Activated CD4-positive, alpha-beta T cell treated with anti-CD3 and anti-CD28 coated beads for 48 hours (primary cell): ENCODE measurements around the gene DNMT3L.
"Not testable (repeated sequence)": the region's sequence is repeated elsewhere in the genome, so short reads cannot be mapped to it uniquely, and the experiment has no call there.

Source experiments
- DNase-seq: peaks from one replicate; pipeline ENCODE4 v3.0.0-alpha.2; 2020

DNMT3L gene

DNA sequence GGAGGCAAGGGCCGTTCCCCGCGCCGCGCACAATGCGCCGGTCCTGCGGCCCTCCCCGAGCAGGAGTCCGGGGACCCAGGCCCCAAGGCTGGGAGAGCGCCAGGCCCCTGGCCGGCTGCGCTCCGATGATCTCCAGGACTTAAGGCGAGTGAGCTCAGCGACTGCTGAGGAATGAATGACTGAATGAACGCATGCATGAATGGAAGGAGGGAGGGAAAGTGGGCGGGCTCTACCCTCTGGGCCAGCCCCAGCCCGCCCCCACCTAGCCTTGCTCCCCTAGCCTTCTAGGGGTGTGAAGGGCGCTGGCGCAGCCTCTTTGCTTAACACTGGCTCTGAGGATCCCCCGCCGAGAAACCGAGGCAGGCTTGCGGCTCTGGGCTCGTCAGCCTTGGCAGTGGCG, 20.4 kb downstream of the DNMT3L start:
- DNase-seq, result not testable (repeated sequence)

DNA sequence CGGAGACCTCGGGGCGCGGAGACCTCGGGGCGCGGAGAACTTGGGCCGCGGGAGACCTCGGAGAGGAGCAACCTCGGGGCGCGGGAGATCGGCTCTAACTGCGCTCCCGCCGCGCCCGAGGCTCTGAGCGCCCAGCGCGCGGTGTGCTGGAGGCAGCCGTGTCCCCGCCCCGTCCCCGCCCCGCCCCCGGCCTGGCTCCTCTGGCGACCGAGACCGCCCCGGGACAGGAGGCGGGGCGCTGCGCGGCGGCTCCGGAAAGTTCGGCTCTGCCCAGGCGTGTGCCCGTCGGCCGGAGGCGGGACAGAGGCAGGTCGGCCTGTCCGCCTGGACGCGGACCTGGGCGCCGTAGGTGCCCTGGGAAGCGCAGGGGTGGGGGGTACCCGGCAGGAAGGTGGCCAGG, 20.9 kb downstream of the DNMT3L start, which contains the start of gene ICOSLG:
ICOSLG (minus strand) TSS at position 102 of the 400 bp plus-strand sequence. CDS start 126 bp downstream, outside the sequence.
- DNase-seq, result not testable (repeated sequence)

DNA sequence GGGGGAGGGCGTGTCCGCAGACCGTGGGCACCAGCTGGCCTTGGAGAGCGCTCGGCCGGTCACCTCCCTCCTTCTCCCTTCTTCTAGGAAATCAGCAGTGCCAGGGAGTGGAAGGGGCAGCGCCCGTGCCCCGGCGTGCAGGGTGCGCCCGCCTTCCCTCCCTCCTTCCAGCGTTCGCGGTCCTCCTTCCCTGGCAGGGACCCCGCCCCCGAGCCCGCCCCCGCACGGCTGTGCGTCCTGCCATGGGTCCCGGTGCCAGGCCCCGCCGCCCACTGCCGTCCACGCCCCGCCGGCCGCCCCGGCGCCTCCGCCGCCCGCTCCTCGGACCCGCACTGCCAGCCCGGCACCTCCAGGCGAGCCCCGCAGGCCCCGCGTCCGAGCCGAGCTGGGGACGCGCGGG, 21.3 kb downstream of the DNMT3L start:
- DNase-seq, result not testable (repeated sequence)

DNA sequence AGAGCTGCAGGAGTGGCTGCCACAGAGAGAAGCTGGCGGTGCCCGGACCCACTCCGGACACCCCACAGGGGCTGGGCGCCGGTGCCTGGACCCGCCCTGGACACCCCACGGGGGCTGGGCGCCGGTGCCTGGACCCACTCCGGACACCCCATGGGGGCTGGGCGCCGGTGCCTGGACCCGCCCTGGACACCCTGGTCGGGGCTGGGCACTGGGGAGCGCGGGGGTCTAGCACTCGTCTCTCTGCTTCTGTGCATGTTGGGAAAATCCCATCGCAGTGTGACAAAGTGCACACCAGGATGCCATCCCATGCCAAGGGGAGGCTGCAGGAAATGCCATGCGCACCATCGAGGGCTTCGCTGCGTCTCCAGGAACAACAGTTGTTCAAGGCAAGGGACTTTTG, 32.1 kb downstream of the DNMT3L start:
- DNase-seq, result not testable (repeated sequence)

DNA sequence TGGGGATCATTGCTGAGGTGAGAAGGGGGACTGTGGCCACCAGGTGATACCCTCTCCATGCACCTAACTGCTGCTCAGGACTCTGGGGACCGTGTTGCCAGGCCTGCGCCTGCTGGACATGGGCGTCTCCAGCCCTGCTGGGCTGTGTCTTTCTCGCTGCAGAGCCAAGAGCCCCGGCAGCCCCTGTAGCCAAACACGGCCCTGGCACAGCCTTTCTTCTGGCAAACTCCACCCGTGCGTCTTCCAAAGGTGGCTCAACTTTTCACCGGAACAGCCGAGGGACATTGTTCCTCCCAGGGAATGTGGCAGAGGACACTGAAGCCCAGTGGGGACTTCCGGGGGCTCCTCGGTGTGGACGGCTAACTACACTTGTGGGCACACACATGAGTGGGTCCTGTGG, 33.6 kb downstream of the DNMT3L start:
- DNase-seq, result not testable (repeated sequence)

DNA sequence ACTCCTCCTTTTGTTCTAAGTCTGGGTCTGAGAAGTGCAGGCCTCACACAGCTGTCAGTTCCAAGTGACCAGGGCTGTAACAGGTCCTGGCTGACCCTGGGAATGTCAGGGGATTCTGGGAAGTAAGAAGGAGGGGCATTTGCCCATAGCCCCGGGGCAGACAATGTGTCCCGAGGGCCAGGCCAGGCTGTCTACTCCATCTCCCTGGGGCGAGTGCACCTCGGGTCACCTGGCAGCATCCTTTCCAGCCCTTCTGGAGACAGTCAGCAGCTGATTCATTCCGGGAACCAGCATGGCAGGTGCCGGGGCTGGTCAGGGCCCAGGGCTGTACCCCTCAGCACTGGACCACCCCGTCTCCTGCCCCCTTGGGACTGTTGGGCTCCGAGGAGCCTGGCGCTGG, 34.1 kb downstream of the DNMT3L start:
- not testable (repeated sequence) for DNase-seq

DNA sequence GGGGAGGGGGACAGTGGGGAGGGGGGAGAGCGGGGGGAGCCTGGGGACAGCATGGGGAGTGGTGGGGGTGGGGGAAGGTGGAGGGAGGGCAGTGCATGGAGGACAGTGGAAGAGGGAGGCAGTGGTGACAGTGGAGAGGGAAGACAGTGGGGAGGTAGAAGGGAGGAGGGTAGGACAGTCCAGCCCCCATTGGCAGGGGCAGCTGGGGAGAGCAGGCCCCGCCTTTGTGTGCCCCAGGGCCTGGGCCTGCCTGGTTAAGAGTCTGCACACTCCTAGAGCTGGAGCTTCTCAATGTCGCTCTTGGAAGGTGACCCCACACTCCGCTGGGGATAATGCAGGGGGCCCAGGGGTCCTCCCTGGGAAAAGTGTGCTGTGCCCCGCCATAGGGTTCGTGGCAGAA, 36.1 kb downstream of the DNMT3L start:
- not testable (repeated sequence) for DNase-seq

DNA sequence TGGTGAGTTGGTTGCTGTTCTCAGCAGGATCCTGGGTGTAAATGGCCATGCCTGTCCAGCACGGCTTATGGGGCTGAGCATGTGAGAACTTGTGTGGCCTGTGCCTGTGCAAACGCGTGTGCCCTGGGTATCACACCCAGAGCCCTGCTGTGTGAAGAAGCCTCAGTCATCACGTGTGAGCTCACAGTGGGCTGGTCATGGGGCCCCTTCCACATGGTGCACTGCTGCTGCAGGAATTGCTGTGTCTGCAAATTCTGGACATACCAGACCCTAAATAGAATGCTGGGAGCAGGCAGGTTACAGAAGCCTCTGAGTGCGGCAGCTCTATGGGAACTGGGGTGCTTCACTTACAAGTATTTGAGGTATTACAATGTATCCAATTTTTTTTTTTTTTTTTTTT, 38.4 kb downstream of the DNMT3L start:
- not testable (repeated sequence) for DNase-seq

DNA sequence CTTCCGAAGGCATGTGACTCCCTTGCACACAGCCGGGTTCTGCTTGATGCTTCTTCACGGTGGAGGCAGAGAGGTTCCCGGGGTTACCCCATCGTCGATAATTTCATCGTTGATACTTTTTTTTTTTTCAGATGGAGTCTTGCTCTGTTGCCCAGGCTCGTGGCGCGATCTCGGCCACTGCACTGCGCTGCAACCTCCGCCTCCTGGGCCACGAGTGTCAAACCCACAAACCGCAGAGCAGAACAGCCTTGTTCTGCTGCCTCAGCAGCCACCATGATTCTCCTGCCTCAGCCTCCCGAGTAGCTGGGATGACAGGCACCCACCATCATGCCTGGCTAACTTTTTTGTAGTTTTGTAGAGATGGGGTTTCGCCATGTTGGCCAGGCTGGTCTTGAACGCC, 41.0 kb downstream of the DNMT3L start:
- not testable (repeated sequence) for DNase-seq

DNA sequence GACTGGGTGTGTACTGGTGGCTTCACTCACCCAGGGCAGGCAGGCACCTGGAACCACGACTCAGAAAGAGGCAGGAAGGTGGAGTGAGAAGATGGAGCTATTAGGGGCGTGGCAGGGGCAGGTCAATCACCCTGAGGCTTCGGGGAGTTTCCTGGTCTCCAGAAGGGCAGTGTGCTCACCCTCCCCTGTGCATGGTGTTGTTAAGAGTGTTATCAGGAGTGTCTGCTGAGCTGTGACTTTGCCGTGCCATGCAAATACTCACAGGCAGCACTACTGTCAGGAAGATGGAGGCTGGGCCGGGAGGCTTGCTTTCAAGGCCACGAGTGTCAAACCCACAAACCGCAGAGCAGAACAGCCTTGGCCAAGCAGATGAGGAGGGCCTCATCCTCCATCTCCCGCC, 43.2 kb downstream of the DNMT3L start:
- not testable (repeated sequence) for DNase-seq

DNA sequence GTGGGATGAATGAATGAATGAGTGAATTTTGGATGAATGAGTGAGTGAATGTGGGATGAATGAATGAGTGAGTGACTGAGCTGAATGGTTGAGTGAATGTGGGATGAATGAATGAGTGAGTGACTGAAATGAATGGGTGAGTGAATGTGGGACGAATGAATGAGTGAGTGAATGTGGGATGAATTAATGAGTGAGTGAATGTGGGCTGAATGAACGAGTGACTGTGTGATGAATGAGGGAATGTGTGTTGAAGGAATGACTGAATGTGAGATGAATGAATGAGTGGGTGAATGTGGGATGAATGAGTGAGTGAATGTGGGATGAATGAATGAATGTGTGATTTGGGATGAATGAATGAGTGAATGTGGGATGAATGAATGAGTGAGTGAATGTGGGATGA, 49.7 kb downstream of the DNMT3L start:
- not testable (repeated sequence) for DNase-seq

DNA sequence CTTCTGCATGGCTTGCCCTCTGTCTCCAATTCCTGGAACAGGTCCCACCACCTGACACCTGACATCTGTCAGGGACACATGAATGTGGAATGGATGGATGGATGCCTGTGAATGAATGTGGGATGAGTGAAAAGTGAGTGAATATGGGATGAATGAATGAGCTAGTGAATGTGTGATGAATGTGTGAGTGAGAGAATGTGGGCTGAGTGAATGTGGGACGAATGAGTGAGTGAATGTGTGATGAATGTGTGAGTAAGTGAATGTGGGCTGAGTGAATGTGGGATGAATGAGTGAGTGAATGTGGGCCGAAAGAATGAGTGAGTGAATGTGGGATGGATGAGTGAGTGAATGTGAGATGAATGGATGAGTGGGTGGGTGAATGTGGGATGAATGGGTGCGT, 50.1 kb downstream of the DNMT3L start:
- DNase-seq, result not testable (repeated sequence)

DNA sequence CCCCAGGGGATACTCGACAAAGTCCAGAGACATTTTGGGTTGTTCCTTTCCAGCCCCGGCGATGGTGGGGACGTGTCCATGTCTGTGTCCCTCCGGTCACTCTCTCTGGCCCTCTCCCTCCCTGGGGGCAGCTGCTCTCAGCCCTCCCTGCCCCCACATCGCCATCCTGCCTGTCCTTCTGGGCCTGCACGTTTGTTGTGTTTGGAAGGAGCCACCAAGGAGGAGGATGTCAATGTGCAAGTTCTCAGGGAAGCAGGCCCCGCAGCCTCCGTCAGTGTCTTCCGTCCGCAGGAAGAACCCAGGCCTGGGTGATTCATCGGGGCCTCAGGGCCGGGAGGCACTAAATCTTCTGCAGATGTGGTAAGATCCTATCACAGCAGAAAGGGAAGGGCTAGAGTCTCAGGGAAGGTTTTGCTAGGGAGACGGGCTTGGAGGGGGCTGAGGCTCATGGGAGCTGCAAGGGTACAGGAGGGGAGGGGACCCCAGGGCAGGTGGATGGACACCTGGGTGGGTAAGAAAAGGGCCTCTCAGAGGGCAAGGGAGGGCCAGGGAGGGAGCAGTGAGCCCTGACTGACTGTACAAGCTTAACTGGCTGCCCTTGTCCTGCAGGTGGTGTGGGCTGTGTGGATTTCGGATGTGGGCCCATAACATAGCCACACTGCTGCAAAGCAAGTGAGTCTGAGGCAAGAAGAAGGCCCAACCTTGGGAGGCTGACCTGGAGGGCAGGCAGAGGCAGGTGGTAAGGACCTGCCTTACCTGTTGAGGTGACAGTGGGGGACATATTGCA, 53.6 kb downstream of the DNMT3L start:
- peak; percentile 2 for DNase-seq

DNA sequence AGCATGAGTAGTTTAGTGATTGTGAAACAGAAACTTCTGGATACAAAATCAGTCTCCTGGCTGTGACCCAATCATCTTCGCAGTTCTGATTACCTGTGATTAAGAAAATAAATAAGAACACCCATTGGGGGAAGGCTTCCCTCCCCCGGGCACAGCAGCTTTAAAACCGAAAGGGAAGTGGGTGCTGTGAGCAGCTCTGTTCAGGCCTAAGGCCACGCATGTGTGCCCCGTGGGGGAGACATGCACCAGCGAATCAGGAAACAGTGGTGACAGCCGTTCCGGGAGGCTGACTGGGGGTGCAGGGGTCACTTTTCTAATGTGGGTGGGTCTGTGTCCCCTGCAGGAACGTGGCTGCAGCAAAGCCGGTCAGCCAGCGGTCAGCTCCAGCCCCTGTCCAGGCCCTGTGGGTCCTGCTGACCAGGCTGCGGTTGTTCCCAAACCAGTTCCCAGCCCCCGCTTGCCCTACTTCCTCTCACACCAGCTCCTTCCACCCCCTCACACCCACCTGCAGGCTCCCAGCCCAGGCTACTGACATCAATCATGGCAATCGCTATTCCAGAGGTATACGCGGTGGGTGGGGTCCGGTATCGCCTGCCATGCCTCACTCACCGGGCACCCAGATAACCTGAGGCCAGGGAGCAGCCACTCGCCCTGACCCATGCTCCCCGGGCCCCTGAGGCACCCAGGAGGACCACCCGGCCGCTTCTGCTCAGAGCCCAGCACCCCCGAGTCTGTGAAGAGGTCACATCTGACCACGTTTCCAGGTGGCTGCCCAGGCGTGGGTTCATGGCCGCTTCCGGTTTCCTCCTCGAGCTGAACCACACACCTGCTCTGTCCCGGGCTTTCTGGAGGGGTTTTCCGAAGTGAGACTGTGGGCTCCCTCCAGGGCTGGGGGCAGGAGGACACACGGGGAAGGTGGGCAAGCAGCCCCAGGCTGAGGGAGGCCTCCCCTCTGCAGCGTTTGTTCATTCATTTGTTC, 54.7 kb downstream of the DNMT3L start:
- not testable (repeated sequence) for DNase-seq

DNA sequence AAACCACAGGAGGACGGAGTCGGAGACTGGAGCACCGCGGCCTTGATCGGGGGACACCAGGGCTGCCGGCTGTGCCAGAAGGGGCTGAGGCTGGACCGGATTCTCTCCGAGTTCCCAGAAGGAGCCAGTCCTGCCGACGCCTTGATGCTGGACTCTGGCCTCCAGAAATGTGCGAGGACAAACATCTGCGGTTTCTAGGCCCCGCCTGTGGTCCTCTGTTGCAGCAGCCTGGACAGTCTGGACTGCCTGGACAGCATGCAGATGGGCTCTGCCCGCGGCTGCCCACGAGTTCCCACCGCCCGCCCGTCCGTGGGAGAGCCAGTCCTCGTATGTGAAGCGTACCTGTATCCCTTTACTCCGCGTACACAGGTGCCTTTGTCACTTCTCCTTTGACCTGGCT, 55.5 kb downstream of the DNMT3L start:
- DNase-seq, result not testable (repeated sequence)

DNA sequence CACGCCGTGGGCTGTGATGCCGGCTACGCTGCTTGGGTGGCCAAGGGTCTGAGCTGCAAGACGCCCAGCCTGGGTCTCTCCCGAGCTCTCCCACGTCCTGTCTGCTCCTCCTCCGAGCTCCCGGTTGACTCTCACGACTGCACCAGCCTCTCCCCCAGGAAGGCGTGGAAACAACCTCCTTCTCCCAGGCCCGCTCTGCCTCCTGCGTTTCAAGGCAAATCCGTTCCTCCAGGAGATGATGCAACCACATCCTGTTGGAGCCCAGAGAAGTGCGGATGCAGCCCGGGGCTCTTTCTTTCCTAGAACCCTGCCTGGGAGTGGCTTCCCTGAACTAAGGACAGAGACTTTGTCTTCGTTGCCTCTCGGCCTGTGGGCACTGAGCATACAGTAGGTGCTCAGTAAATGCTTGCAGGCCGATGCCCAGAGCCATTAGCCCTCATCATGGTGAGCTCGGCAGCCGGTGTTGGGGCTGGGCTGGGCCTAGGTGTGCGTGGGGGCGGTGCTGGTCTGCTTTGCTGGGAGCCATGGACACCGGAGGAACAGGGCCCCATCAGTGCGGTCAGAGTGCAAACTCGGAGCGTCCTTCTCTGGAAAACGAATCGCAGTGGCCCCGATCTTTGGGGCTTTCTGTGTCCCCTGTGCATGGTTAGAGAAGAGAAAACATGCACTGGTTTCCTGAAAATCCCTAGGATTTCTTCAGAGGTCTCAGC, 59.0 kb downstream of the DNMT3L start:
- not testable (repeated sequence) for DNase-seq

DNA sequence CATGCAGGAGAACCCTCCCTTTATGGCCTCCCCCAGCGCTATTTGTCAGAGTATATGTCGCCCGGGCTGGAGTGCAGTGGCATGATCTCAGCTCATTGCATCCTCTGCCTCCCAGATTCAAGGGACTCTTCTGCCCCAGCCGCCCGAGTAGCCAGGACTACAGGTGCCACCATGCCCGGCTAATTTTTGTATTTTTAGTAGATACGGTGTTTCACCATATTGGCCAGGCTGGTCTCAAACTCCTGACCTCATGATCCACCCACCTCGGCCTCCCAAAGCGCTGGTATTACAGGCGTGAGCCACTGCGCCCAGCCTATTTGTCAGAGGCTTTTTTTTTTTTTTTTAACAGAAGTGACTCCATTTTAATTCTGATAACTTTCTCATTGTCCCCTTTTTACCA, 61.7 kb downstream of the DNMT3L start:
- DNase-seq, result not testable (repeated sequence)

DNA sequence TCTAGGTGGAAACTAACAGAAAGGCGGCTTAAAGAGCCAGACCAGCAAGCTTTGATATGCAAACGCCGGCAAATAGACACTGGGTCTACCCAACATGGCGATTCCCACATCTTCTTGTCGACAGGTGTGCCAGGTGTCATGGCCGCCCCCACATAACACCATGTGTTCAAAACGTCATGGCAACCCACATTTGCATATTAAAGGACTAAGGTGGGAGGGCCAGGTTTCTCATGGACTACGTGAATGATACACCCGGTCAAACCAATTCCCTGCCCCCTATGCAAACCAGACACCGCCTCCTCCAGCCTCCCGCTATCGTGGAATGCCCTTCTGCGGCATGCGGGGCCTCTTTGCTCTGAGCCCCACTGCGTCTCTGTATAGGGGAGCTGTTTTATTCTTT, 62.2 kb downstream of the DNMT3L start:
- DNase-seq, result no peak

DNA sequence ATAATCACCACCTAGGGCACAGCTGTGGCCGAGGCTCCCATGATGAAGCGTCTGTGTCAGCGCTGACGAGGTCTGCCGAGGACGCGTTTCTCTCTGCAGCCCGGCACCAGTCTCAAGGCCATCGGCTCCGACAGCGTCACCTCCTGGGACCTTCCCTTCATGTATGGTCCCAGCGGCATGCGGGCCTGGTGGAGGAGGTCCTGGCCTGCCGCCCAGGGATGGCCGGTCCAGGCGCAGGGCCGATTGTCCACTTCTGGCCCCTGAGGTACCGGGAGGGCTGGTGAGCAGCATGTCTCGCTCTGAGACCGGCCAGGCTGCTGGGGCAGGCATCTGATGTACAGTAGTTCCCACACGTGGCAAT, 64.6 kb downstream of the DNMT3L start:
- not testable (repeated sequence) for DNase-seq
